K562 (cell line): Measurements from ENCODE around the gene HIVEP1. TPM values are rescaled to one million over a fixed set of nuclear protein-coding genes. Genes with fewer than 3 reads are reported as not detected.

ENCODE experiments used
- ARHGAP35 ChIP-seq: fragments of 450-650 bp; IDR thresholded peaks from 2 replicates; pipeline ENCODE4 v1.6.1; 2018; ENCODE audit not compliant: partially characterized antibody
- CHD1 ChIP-seq: fragments of 200-600 bp; sonication (generic); IDR thresholded peaks from one replicate; pipeline ENCODE4 v1.6.1; 2012; ENCODE audit warnings: mild to moderate bottlenecking, moderate library complexity, low read length, inconsistent platforms
- CSDE1 ChIP-seq, 2 experiments: fragments of 450-650 bp; IDR thresholded peaks; 2 replicates each; pipeline ENCODE4 v1.6.1; 2016; ENCODE audit warnings: mild to moderate bottlenecking in 1 of 2
- DIDO1 ChIP-seq: fragments of 450-650 bp; IDR thresholded peaks from 2 replicates; pipeline ENCODE4 v1.6.1; 2016; ENCODE audit warnings: low read depth, missing biosample characterization, missing genetic modification characterization
- ELF1 ChIP-seq: fragments of 200-800 bp; sonication (Bioruptor generic); IDR thresholded peaks from 2 replicates; pipeline ENCODE4 v1.6.1; 2016; ENCODE audit warnings: missing genetic modification characterization, missing compliant biosample characterization
- EP300 ChIP-seq: IDR thresholded peaks from 2 replicates; pipeline ENCODE4 v1.6.1; 2012; ENCODE audit warnings: low read length, improper control_type of control experiment
- FOXM1 ChIP-seq, 2 experiments: fragments of 450-650 bp in 1 of 2; sonication (generic) in 1 of 2; formaldehyde crosslinking in 1 of 2; IDR thresholded peaks; 2 replicates each; pipeline versions ENCODE4 v1.6.1 to v1.9.0; 2017 to 2022; ENCODE audit warnings: low read depth in 2 of 2, mild to moderate bottlenecking in 2 of 2, missing genetic modification reagents in 1 of 2, moderate library complexity in 1 of 2
- GATAD2B ChIP-seq: fragments of 450-650 bp; IDR thresholded peaks from 2 replicates; pipeline ENCODE4 v1.6.1; 2017; ENCODE audit warnings: mild to moderate bottlenecking, borderline replicate concordance
- HDAC6 ChIP-seq: IDR thresholded peaks from 2 replicates; pipeline ENCODE4 v1.6.1; 2012; ENCODE audit warnings: low read depth, mild to moderate bottlenecking, control low read depth, inconsistent platforms, low read length, moderate library complexity
- HMG20A ChIP-seq: fragments of 450-650 bp; formaldehyde crosslinking; conservative IDR thresholded peaks from 2 replicates; pipeline ENCODE4 v1.4.0; 2020; ENCODE audit warnings: mild to moderate bottlenecking, mixed read lengths
- NFXL1 ChIP-seq: fragments of 450-650 bp; formaldehyde crosslinking; IDR thresholded peaks from 2 replicates; pipeline ENCODE4 v1.4.0; 2021; ENCODE audit warnings: mild to moderate bottlenecking
- PHF20 ChIP-seq: fragments of 450-650 bp; IDR thresholded peaks from 2 replicates; pipeline ENCODE4 v1.6.1; 2018; ENCODE audit not compliant: partially characterized antibody
- PRPF4 ChIP-seq: fragments of 200-400 bp; formaldehyde crosslinking; IDR thresholded peaks from one replicate; pipeline ENCODE4 v1.6.1; 2017; ENCODE audit warnings: low read length, low read depth, mild to moderate bottlenecking; ENCODE audit not compliant: insufficient read depth, poor library complexity, severe bottlenecking
- SMARCC2 ChIP-seq: fragments of 450-650 bp; IDR thresholded peaks from 2 replicates; pipeline ENCODE4 v1.6.1; 2017; ENCODE audit warnings: antibody characterized with exemption, moderate library complexity, mild to moderate bottlenecking, low read depth
- TBL1XR1 ChIP-seq, 2 experiments: IDR thresholded peaks; 2 replicates each; pipeline ENCODE4 v1.6.1; 2012; ENCODE audit warnings: improper control_type of control experiment in 2 of 2, low read length in 2 of 2, mild to moderate bottlenecking in 1 of 2
- THRAP3 ChIP-seq: fragments of 450-650 bp; IDR thresholded peaks from 2 replicates; pipeline ENCODE4 v1.6.1; 2016; ENCODE audit warnings: mild to moderate bottlenecking, inconsistent platforms, borderline replicate concordance
- ZNF316 ChIP-seq: fragments of 450-650 bp; IDR thresholded peaks from 2 replicates; pipeline ENCODE4 v1.6.1; 2016
- polyA plus RNA-seq, 8 experiments: library from polyadenylated mRNA; depleted of rRNA in 4 of 8; stranded (reverse) in 5 of 8; unstranded in 3 of 8; fragments of >200 nt; fragmentation: Nextera tagmentation in 2 of 8; fragmentation: Illumina TruSeq in 1 of 8; extraction: Ambion mirVana in 2 of 8; extraction: Trizol in 1 of 8; gene quantifications; 2 replicates each; pipeline versions ENCODE4 v1.2.1 to v1.2.3, GENCODE V29; 2011 to 2014; ENCODE audit warnings: inconsistent platforms in 1 of 8, missing spikeins in 1 of 8
- total RNA-seq, 7 experiments: library from RNA; depleted of rRNA in 6 of 7; stranded (reverse); fragments of >200 nt in 6 of 7; fragmentation: Illumina TruSeq in 2 of 7; extraction: Trizol in 2 of 7; gene quantifications; 2 replicates each; pipeline versions ENCODE4 v1.2.1 to v1.2.3, GENCODE V29; 2011 to 2021; ENCODE audit warnings: low replicate concordance in 1 of 7
- TF ChIP-seq, protein P1 (sequence below), 3 experiments: fragments of 200-800 bp in 1 of 3; fragments of 250-450 bp in 1 of 3; fragments of 450-650 bp in 1 of 3; sonication (Bioruptor Pico) in 1 of 3; sonication (Bioruptor generic) in 1 of 3; formaldehyde crosslinking in 1 of 3; IDR thresholded peaks; 2 replicates each; pipeline versions ENCODE4 v1.6.1 to v1.8.0; 2016 to 2022; ENCODE audit warnings: mild to moderate bottlenecking in 2 of 3, missing genetic modification characterization in 2 of 3, missing compliant biosample characterization in 1 of 3, moderate library complexity in 1 of 3
- TF ChIP-seq, protein P2 (sequence below), 2 experiments: IDR thresholded peaks in 1 of 2; conservative IDR thresholded peaks in 1 of 2; 2 replicates each; pipeline ENCODE4 v1.6.1; 2016; ENCODE audit warnings: low read depth in 2 of 2, mild to moderate bottlenecking in 1 of 2, missing compliant biosample characterization in 1 of 2, missing genetic modification characterization in 1 of 2, moderate library complexity in 1 of 2

HIVEP1 gene
- total and polyA plus RNA-seq, 9 of the 15 experiments (the other 6 are each of a cell fraction or from before 2014, with no cell fraction given): 6.0 to 33.3 (median 21.7) TPM

DNA sequence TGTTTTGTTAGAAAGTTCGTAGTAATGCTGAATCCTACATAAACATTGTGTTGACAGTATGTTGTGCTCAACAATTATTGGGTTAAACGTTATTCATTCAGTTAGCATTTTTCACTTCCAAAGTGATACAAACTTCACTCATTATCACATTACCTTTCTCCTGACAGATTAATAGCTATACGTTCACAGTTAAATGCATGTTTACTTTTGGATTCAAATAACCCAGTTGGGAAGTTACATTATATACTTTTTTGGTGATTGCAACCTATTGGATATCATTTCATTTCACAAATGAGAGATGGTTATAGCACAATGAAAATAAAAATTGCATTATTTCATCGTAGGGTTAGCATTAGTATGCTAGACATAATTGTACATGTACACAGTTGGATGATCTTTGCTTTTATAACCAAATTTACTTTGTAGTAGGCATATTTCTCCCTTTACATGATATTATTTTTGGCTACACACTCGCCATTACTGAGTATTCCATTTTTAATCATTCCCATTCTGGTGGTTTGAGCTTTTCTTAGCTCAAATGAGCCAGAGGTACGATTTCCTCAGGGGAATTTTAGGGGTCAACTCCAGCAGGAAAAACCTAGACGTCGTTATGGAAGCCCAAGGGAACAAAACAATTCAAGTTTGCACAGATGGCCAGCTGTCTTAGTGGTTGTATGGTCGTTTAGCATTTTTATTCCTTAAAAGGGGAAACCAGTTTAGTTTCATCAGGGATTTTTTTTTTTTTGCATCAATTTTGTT lies 2.1 kb upstream of the HIVEP1 start (continued):
- TF ChIP-seq EP300 (0 out of 2 replicates have a peak, but pooled peaks have one; percentile 4), PHF20 (no peak), ELF1 (tag) (no peak), TBL1XR1 (IDR thresholded peaks at IDR 0.05; ENCODE audit: low read length in 2 of 2) (no peak), THRAP3 (peak; percentile 76; the same call in 1 of the 2 replicates), GATAD2B (peak; percentile 15; the same call in 1 of the 2 replicates), SMARCC2 (0 out of 2 replicates have a peak, but pooled peaks have one; percentile 5), PRPF4 (no peak), CSDE1 (IDR thresholded peaks at IDR 0.05) (peak in 1 of 2 experiments; percentile 25; a peak in 1 of 4 replicates), NFXL1 (CRISPR knock-in tag) (no peak), ZNF316 (0 out of 2 replicates have a peak, but pooled peaks have one; percentile 16), HDAC6 (no peak), DIDO1 (tag) (no peak), CHD1 (peak; percentile 50), HMG20A (no peak), ARHGAP35 (peak; percentile 14), FOXM1 (IDR thresholded peaks at IDR 0.05; ENCODE audit: low read depth) (peak; percentile 59), FOXM1 (CRISPR knock-in tag; IDR thresholded peaks at IDR 0.05; ENCODE audit: low read depth) (no peak)
- TF ChIP-seq, protein P1, sequence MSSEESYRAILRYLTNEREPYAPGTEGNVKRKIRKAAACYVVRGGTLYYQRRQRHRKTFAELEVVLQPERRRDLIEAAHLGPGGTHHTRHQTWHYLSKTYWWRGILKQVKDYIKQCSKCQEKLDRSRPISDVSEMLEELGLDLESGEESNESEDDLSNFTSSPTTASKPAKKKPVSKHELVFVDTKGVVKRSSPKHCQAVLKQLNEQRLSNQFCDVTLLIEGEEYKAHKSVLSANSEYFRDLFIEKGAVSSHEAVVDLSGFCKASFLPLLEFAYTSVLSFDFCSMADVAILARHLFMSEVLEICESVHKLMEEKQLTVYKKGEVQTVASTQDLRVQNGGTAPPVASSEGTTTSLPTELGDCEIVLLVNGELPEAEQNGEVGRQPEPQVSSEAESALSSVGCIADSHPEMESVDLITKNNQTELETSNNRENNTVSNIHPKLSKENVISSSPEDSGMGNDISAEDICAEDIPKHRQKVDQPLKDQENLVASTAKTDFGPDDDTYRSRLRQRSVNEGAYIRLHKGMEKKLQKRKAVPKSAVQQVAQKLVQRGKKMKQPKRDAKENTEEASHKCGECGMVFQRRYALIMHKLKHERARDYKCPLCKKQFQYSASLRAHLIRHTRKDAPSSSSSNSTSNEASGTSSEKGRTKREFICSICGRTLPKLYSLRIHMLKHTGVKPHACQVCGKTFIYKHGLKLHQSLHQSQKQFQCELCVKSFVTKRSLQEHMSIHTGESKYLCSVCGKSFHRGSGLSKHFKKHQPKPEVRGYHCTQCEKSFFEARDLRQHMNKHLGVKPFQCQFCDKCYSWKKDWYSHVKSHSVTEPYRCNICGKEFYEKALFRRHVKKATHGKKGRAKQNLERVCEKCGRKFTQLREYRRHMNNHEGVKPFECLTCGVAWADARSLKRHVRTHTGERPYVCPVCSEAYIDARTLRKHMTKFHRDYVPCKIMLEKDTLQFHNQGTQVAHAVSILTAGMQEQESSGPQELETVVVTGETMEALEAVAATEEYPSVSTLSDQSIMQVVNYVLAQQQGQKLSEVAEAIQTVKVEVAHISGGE (CRISPR knock-in tag; IDR thresholded peaks at IDR 0.05): 0 out of 6 replicates have a peak, but pooled peaks of 1 of the 3 experiments have one; percentile 39
- TF ChIP-seq, protein P2, sequence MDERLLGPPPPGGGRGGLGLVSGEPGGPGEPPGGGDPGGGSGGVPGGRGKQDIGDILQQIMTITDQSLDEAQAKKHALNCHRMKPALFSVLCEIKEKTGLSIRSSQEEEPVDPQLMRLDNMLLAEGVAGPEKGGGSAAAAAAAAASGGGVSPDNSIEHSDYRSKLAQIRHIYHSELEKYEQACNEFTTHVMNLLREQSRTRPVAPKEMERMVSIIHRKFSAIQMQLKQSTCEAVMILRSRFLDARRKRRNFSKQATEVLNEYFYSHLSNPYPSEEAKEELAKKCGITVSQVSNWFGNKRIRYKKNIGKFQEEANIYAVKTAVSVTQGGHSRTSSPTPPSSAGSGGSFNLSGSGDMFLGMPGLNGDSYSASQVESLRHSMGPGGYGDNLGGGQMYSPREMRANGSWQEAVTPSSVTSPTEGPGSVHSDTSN (CRISPR knock-in tag; IDR thresholded peaks at IDR 0.05; ENCODE audit: low read depth): no peak
- TF ChIP-seq, protein P2 (tag; conservative IDR thresholded peaks at IDR 0.05; ENCODE audit: low read depth): peak; percentile 37; the same call in 1 of the 2 replicates
